ENCODE results near the gene TMEM139.

DNA sequence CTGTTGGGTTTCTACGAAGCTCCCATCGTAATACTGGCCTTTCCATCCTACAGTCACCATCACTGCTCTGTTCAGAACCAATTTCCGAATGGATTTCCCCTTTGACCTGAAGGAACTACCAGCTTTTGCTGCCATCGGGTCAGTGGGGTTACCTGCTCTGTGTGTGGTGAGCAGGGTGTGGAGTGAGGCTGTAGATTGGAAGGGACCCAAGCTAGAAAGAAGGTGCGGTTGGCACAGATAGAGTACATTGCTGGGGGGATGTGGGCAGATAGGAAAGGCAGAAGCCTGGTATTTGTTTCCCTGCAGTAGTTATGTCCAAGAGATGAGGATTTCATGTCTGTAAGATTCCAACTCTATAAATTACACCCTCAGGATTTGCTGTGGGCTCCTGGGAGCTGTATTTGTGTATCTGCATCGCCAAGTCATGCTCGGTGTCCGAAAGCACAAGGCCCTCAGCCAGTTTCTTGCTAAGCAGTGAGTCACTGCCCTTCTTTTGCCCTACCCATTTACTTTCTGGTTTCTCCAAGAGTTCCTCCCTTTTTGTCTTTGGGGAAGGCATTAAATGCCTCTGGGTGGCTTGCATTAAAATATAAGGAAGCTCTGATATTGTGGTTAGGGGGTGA lies 46.5 kb downstream of the TMEM139 start:
- TF ChIP-seq, protein P1, sequence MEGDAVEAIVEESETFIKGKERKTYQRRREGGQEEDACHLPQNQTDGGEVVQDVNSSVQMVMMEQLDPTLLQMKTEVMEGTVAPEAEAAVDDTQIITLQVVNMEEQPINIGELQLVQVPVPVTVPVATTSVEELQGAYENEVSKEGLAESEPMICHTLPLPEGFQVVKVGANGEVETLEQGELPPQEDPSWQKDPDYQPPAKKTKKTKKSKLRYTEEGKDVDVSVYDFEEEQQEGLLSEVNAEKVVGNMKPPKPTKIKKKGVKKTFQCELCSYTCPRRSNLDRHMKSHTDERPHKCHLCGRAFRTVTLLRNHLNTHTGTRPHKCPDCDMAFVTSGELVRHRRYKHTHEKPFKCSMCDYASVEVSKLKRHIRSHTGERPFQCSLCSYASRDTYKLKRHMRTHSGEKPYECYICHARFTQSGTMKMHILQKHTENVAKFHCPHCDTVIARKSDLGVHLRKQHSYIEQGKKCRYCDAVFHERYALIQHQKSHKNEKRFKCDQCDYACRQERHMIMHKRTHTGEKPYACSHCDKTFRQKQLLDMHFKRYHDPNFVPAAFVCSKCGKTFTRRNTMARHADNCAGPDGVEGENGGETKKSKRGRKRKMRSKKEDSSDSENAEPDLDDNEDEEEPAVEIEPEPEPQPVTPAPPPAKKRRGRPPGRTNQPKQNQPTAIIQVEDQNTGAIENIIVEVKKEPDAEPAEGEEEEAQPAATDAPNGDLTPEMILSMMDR (IDR thresholded peaks at IDR 0.05) = no peak
- no peak for TF ChIP-seq POLR2A (IDR thresholded peaks at IDR 0.05)

Measured in testis (tissue), 2 donors.